GM12891 (cell line): ENCODE measurements around the gene FGF2.

Source experiments
- PAX5 ChIP-seq: IDR thresholded peaks from 2 replicates; pipeline ENCODE4 v1.6.1; 2011; ENCODE audit warnings: low read length, moderate library complexity, mild to moderate bottlenecking; ENCODE audit not compliant: insufficient read depth, severe bottlenecking
- POLR2A ChIP-seq: IDR thresholded peaks from 2 replicates; pipeline ENCODE4 v1.6.1; 2011; ENCODE audit warnings: low read depth, low read length, control low read depth
- TAF1 ChIP-seq: IDR thresholded peaks from 2 replicates; pipeline ENCODE4 v1.6.1; 2011; ENCODE audit warnings: low read depth, low read length, control low read depth

DNA sequence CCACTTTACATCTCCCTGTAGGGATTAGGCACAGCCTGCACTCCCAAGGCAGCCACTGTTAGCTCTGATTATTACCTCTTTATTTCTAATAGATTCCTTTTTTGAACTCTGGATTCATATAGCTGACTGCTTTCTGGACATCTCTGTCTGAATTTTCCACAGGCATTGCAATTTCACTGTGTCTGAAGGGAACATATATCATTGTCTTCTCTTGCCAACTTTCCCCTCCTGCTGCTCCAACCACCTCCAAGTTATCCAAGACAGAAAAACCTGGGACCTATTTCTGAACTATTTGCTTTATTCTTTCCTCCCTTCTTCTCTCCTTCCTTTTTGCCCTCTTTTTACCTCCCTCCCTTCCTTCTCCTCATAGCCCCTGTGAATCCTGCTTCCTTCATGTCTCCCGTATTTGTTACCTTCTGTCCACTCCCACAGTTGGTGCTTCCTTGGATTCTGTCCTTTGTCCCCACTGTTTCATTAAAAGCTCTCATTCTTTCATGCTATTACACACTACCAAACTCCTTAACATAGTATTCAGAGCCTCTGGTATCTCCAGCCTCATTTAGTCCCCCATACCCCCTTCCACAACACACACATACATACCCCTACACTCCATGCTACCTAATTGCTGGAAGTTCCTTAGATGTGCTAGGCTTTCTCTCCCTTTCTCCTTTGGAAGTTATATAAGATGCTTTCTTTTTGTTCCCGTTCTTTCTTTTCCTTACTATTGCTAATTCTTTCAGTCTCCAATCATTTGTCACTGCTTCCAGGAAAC, 34.7 kb downstream of the FGF2 start:
- TF ChIP-seq PAX5 (no peak), TAF1 (no peak), POLR2A (no peak)
